GM23248 (cell line): Measurements from ENCODE around the gene GSTO2. TPM values are rescaled to one million over a fixed set of nuclear protein-coding genes. Genes with fewer than 3 reads are reported as not detected.

Experiments
- DNase-seq: peaks from one replicate; pipeline ENCODE4 v3.0.0-alpha.2; 2015
- H2AFZ ChIP-seq: fragments of 200-600 bp; sonication (generic); 2 replicates; pipeline ENCODE4 v1.6.1; 2016; ENCODE audit warnings: antibody characterized with exemption
- H3F3A ChIP-seq: fragments of 200-600 bp; sonication (generic); 2 replicates; pipeline ENCODE4 v1.6.1; 2016; ENCODE audit warnings: mild to moderate bottlenecking, antibody characterized with exemption, mixed run types; ENCODE audit not compliant: insufficient read depth
- H3K27ac ChIP-seq: fragments of 200-600 bp; sonication (generic); 2 replicates; pipeline ENCODE4 v1.5.1; 2016; ENCODE audit warnings: mild to moderate bottlenecking
- H3K27me3 ChIP-seq: fragments of 200-600 bp; sonication (generic); replicated peaks from 2 replicates; pipeline ENCODE4 v1.6.1; 2016; ENCODE audit warnings: mild to moderate bottlenecking; ENCODE audit not compliant: insufficient read depth
- H3K36me3 ChIP-seq: fragments of 200-600 bp; sonication (generic); 2 replicates; pipeline ENCODE4 v1.6.1; 2016; ENCODE audit warnings: low read depth, mild to moderate bottlenecking
- H3K4me1 ChIP-seq: fragments of 200-600 bp; sonication (generic); 2 replicates; pipeline ENCODE4 v1.6.1; 2016; ENCODE audit warnings: mild to moderate bottlenecking; ENCODE audit not compliant: insufficient read depth
- H3K4me2 ChIP-seq: fragments of 200-600 bp; sonication (generic); one replicate; pipeline ENCODE4 v1.6.1; 2016; ENCODE audit warnings: mild to moderate bottlenecking; ENCODE audit not compliant: unreplicated experiment
- H3K4me3 ChIP-seq: fragments of 200-600 bp; sonication (generic); 2 replicates; pipeline ENCODE4 v1.5.1; 2016; ENCODE audit warnings: mild to moderate bottlenecking
- H3K79me2 ChIP-seq: fragments of 200-600 bp; sonication (generic); 2 replicates; pipeline ENCODE4 v1.6.1; 2016; ENCODE audit warnings: mild to moderate bottlenecking; ENCODE audit not compliant: insufficient read depth
- H3K9ac ChIP-seq: fragments of 200-600 bp; sonication (generic); 2 replicates; pipeline ENCODE4 v1.6.1; 2016; ENCODE audit warnings: mild to moderate bottlenecking
- H3K9me2 ChIP-seq: fragments of 200-600 bp; sonication (generic); 2 replicates; pipeline ENCODE4 v1.6.1; 2016; ENCODE audit warnings: mixed run types, mild to moderate bottlenecking, moderate library complexity; ENCODE audit not compliant: insufficient read depth
- H3K9me3 ChIP-seq: fragments of 200-600 bp; sonication (generic); one replicate; pipeline ENCODE4 v1.6.1; 2017; ENCODE audit warnings: low read depth
- H4K20me1 ChIP-seq: fragments of 200-600 bp; sonication (generic); 2 replicates; pipeline ENCODE4 v1.6.0; 2016; ENCODE audit not compliant: insufficient read depth
- EZH2 ChIP-seq: fragments of 200-600 bp; sonication (generic); IDR thresholded peaks from 2 replicates; pipeline ENCODE4 v1.6.1; 2018; ENCODE audit warnings: antibody characterized with exemption, mild to moderate bottlenecking; ENCODE audit not compliant: insufficient read depth, poor library complexity, severe bottlenecking
- EZH2phosphoT487 ChIP-seq: fragments of 200-600 bp; sonication (generic); IDR thresholded peaks from 2 replicates; pipeline ENCODE4 v1.6.1; 2018; ENCODE audit warnings: antibody characterized with exemption, moderate library complexity, mild to moderate bottlenecking, low read depth; ENCODE audit not compliant: insufficient read depth
- WGBS, 2 experiments: methylation state at CpG; one replicate each; pipeline ENCODE4 v1.1.6; 2015 to 2017; ENCODE audit warnings: low lambda C conversion rate in 2 of 2, low coverage in 1 of 2; ENCODE audit errors: missing lambda C conversion rate in 2 of 2; 5-methylcytosine and 5-hydroxymethylcytosine counted together
- in situ Hi-C: fragments of 300-500 bp; cut with MboI; formaldehyde crosslinking; loops from 2 replicates; pipeline ENCODE4 v1.15.0; 2020
- polyA plus RNA-seq: library from polyadenylated mRNA; unstranded; fragments of >200 nt; fragmentation: Nextera tagmentation; extraction: Ambion mirVana; gene quantifications from 2 replicates; pipeline ENCODE4 v1.2.1, GENCODE V29; 2016
- total RNA-seq: library from RNA; depleted of rRNA; stranded (reverse); fragments of >200 nt; shearing (Covaris generic); gene quantifications from 2 replicates; pipeline ENCODE4 v1.2.3, GENCODE V29; 2014

GSTO2 gene
- total and polyA plus RNA-seq, 2 experiments from 2014 or later: 1.1 to 2.2 TPM

GRCh38 chr10:104325436-104326435 lies 56.8 kb downstream of the GSTO2 start:
- H4K20me1 ChIP-seq: no peaks in the 10 kb centered on the region
- in situ Hi-C loops: no loop called here

GRCh38 chr10:104326991-104327610 lies 58.1 kb downstream of the GSTO2 start:
- peak overlapping the region; percentile 100 for H3K27ac ChIP-seq
- TF ChIP-seq EZH2 (no peak), EZH2phosphoT487 (no peak)
- no peaks in the 10 kb centered on the region for H3K9me3 ChIP-seq
- in situ Hi-C loops: no loop called here
- no peak overlapping the region; the same call in 1 of the 2 replicates for H3K4me3 ChIP-seq
- WGBS, 2 experiments: 89 to 93% methylated on average over 9 of the region's 9 CpGs
- DNase-seq: no peak
- H3K79me2 ChIP-seq: peaks cover 74% of the 10 kb centered on the region
- H3F3A ChIP-seq: peaks cover 53% of the 10 kb centered on the region
- peak overlapping the region; percentile 95 for H3K4me2 ChIP-seq
- H3K36me3 ChIP-seq: no peaks in the 10 kb centered on the region
- H3K27me3 ChIP-seq: no peaks in the 10 kb centered on the region
- H3K9ac ChIP-seq: peak overlapping the region; percentile 99
- no peak overlapping the region for H2AFZ ChIP-seq
- no peaks in the 10 kb centered on the region for H3K9me2 ChIP-seq
- H3K4me1 ChIP-seq: peaks cover 53% of the 10 kb centered on the region
- no peaks in the 10 kb centered on the region for H4K20me1 ChIP-seq

More at GRCh38 chr10:104325436-104326435, 56.8 kb downstream of the GSTO2 start:
- no peaks in the 10 kb centered on the region for H3K9me2 ChIP-seq
- H3K4me3 ChIP-seq: no peak overlapping the region
- H3K36me3 ChIP-seq: peaks cover 2% of the 10 kb centered on the region; the same call in 1 of the 2 replicates
- H3K79me2 ChIP-seq: peaks cover 74% of the 10 kb centered on the region
- H3K27ac ChIP-seq: no peak overlapping the region
- H3K4me1 ChIP-seq: peaks cover 39% of the 10 kb centered on the region
- H3K9me3 ChIP-seq: no peaks in the 10 kb centered on the region
- no peak overlapping the region for H3K9ac ChIP-seq
- 94% methylated on average over 28 of the region's 28 CpGs for WGBS, 2 experiments
- no peak overlapping the region for H2AFZ ChIP-seq
- TF ChIP-seq EZH2 (no peak), EZH2phosphoT487 (no peak)
- DNase-seq: no peak
- no peak overlapping the region for H3K4me2 ChIP-seq
- H3K27me3 ChIP-seq: no peaks in the 10 kb centered on the region
- H3F3A ChIP-seq: peaks cover 40% of the 10 kb centered on the region

- TF ChIP-seq EZH2phosphoT487 (no peak), EZH2 (no peak)
- H3K9ac ChIP-seq: peak overlapping the region; percentile 99
- no peak overlapping the region for H2AFZ ChIP-seq
- peak overlapping the region; percentile 66 for H3K4me3 ChIP-seq
- WGBS, 2 experiments: 27 to 31% methylated on average over 20 of the region's 20 CpGs
- H3F3A ChIP-seq: peaks cover 59% of the 10 kb centered on the region
- no peaks in the 10 kb centered on the region for H3K9me2 ChIP-seq
- no peaks in the 10 kb centered on the region for H3K36me3 ChIP-seq
- H3K4me1 ChIP-seq: peaks cover 61% of the 10 kb centered on the region
- H4K20me1 ChIP-seq: no peaks in the 10 kb centered on the region
- no peaks in the 10 kb centered on the region for H3K27me3 ChIP-seq
- H3K4me2 ChIP-seq: peak overlapping the region; percentile 95
- peaks cover 74% of the 10 kb centered on the region for H3K79me2 ChIP-seq
- in situ Hi-C loops: no loop called here
- peak; percentile 93 for DNase-seq
- H3K27ac ChIP-seq: peak overlapping the region; percentile 100
- H3K9me3 ChIP-seq: no peaks in the 10 kb centered on the region
Observed at GRCh38 chr10:104327745-104328645, 59.0 kb downstream of the GSTO2 start.

- H3K9me2 ChIP-seq: no peaks in the 10 kb centered on the region
- H3K9ac ChIP-seq: peak overlapping the region; percentile 99
- in situ Hi-C loops: no loop called here
- H3K4me3 ChIP-seq: peak overlapping the region; percentile 66
- H3K36me3 ChIP-seq: no peaks in the 10 kb centered on the region
- H3K27me3 ChIP-seq: no peaks in the 10 kb centered on the region
- no peak for DNase-seq
- TF ChIP-seq EZH2 (no peak), EZH2phosphoT487 (no peak)
- H3K4me1 ChIP-seq: peaks cover 64% of the 10 kb centered on the region
- no peak overlapping the region for H2AFZ ChIP-seq
- H3F3A ChIP-seq: peaks cover 60% of the 10 kb centered on the region
- WGBS, 2 experiments: 23 to 35% methylated on average over 3 of the region's 3 CpGs
- H3K79me2 ChIP-seq: peaks cover 74% of the 10 kb centered on the region
- H3K9me3 ChIP-seq: no peaks in the 10 kb centered on the region
- peak overlapping the region; percentile 95 for H3K4me2 ChIP-seq
- H3K27ac ChIP-seq: peak overlapping the region; percentile 100
- no peaks in the 10 kb centered on the region for H4K20me1 ChIP-seq
Observed at GRCh38 chr10:104328646-104328895, 59.6 kb downstream of the GSTO2 start.
